Inferior parietal cortex (tissue), 1 donor: ENCODE data around the gene REEP1.
"Not testable (repeated sequence)": the region's sequence is repeated elsewhere in the genome, so short reads cannot be mapped to it uniquely, and the experiment has no call there.

ENCODE experiments used
- DNase-seq: peaks from one replicate; pipeline ENCODE4 v3.0.0-alpha.2; 2016; ENCODE audit errors: extremely low spot score

REEP1 gene

DNA sequence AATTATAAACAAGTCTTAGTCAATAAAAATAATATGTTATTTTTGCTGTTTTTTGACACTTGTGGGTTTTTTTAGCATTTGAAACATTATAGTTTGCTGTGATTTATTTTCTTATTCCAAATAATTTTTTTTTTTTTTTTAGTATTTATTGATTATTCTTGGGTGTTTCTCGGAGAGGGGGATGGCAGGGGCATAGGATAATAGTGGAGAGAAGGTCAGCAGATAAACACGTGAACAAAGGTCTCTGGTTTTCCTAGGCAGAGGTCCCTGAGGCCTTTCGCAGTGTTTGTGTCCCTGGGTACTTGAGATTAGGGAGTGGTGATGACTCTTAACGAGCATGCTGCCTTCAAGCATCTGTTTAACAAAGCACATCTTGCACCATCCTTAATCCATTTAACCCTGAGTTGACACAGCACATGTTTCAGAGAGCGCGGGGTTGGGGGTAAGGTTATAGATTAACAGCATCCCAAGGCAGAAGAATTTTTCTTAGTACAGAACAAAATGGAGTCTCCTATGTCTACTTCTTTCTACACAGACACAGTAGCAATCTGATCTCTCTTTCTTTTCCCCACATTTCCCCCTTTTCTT is 8.5 kb upstream of the REEP1 start:
- DNase-seq = not testable (repeated sequence)

DNA sequence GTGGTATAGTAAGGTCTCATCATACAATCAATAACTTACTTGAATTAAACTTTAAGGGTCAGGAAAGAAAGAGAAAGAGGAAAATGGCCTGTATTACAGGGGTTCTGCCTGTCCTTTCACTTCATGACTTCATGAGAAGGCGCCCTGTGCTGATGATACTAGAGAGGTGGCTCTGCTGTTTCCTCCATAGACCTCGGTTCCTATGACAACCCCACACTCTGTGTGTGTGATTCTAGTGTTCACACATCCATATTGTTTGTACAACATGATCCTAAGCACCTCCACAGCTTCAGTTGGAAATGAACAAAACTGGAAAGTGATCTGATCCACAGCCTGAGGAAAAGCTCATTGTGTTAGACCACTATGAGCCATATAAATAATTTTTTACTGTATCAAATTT is 7.0 kb upstream of the REEP1 start:
- no peak for DNase-seq

DNA sequence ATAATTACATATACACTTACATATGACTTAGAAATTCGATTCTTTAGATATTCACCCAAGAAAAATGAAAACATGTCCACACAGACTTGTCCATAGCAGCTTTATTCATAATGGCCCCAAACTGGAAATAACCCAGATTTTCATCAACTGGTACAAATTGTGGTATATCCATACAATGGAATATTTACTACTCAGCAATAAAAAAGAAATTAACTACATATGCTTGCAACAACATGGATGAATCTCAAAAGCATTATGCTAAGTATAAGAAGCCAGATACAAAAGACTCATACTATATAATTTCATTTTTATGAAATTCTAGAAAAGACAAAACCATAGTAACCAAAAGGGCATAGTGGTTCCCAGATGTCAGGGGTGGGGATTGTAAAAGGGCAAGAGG is 5.1 kb upstream of the REEP1 start:
- DNase-seq = no peak

DNA sequence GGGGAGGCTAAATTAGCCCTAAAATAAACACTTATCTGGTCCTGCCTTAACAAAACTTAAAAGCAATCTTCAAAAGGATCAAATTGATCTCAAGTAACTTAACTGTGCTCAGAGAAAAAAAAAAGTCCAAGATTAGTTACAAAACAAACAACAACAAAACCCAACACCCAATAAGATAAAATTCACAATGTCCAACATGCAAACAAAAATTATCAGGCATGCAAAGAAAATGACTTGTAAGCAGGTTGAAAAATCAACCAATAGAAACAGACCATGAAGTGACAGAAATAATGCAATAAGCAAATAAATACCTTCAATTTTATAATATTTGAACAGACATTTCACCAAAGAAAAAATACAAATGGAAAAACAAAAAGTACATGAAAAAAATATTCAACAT is 4.0 kb upstream of the REEP1 start:
- no peak for DNase-seq

DNA sequence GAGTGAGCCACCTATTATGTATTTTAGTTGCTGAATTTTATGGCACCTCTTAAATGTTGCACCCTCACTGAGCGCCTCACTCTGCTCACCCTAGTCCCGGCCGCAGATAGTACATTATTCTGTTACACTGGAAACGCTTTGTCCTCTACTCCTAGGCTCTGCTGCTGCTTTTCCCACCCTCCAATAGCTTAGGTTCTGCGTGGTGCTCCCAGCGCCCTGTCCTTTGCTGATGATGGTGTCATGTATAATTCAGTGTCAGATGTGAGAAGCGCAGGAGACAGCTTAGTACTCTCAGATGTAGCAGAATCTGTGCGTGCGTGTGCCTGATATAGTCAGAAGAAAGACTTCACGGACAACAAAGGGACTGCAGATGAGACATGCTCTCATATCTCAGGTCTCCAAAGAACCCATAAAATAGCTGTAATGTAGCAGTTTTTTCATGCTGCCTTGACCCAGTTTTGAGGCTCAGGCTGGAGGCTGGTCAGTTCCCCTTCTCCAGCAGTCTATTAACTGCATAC is 1.4 kb upstream of the REEP1 start:
- no peak for DNase-seq

DNA sequence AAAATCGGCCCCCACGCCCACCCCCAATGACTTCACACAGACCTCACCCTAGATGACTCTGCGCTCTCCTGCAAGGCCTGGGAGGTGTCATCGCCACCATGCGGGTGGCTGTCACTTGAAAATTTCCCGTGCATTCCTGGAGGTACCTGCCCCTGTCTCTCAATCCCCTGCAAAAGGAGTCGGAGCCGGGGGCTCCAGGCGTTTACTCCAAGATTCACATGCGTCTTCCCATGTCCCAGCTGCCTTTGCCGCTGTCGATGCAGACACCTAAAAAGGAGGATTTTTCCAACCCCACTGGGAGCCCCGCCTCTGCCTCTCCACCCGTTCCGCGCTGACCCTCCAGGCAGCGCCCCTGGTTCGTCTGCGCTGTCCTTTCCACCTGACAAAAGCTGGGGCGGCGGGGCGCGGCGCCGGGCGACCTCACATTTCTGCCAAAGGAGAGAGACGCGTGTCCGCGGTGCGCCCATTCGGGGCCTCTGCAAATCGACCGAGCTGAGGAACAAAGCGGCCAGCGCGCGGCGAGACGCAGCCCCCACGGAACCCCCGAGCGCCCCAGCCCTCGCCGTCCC is 667 bp downstream of the REEP1 start:
- no peak for DNase-seq

DNA sequence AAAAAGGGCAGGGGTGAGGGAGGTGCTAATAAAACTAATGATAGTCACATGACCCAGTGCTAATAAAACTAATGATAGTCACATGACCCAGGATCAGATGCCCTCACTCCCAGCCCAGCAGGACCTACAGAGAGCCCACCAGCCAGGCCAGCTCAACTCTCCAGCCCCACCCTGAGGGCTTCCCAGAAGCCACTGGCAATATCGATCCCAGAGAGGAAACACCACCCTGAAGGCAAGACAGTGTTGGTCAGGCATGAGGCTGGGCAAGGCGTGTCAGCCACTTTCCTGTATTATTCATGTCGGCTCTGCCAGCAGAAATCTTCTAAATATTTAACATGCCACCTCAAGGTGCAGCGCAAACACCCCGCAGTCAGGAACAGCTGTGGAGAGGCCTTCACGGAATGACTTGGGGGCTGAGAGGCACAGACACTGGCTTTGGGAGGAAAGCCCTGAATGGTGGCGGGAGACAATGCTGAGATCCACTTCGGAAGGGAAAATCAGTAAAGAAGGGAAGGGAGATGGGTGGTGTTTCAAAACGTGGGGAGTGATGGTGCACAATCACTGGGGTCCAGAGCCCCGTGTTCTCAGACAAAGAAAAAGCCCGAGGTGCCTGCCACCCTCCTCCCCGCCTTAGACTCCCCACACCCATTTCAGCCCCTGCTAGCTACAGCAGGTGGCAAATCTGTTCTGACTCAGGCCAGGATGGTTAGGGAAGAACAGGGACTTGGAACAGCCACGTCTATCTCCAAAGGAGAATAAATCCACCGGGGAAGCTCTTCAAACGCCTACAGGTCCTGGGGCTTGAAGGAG is 1.4 kb downstream of the REEP1 start:
- no peak for DNase-seq

DNA sequence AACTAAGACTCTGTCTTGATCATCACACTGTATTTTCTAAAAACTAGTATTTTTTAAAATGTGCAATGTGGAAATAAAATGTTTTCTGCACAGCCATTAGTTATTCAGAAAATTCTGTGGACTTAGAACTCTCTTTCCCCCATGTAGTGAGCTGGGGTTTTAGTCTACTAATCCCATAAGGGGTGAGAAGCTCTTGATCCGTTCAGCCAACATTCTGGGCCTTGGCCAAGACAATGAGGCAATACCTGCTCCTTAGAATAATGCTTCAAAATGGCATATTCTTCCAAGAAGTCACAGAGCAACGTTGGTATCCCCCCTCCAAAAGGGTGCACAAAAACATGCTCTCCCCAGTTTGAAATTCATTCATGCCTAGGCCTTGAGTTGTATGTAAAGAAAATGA is 4.0 kb downstream of the REEP1 start:
- no peak for DNase-seq

DNA sequence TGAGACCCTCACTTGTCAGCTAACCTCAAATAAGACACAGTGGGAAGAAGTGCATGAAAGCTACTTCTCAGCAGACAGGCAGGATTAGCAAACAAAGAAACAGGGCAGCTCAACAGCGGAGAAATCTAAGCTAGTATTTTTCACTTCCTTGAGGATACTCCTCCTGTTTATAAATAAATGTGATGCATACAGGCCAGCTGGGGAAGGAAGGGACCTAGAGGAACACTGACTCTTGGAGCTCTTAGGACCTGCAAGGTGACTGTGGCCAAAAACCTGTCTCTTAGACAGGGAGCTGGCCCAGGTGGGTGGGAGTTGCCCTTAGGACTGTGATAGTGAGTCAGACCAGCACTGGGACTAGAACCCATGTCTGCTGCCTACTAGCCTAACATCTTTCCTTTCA is 4.8 kb downstream of the REEP1 start:
- no peak for DNase-seq

DNA sequence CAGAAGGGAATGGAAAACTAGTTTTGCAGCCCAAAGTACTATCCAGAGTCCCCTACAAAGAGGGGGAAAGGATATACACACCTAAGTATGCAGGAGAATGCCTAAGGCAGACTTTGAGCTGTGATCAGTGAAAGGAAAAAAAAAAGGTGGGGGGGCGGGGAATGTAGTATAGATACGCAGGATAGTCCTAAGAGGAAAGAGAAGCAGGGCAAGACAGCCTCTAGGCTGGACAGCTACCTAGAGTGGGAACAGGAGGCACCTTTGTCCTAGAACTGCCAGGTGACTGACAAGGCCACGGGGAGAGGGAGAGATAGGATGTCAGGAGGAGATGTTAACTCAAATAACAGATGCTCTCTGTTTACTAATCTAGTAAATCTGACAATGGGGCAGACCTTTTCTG is 6.0 kb downstream of the REEP1 start:
- DNase-seq = no peak

DNA sequence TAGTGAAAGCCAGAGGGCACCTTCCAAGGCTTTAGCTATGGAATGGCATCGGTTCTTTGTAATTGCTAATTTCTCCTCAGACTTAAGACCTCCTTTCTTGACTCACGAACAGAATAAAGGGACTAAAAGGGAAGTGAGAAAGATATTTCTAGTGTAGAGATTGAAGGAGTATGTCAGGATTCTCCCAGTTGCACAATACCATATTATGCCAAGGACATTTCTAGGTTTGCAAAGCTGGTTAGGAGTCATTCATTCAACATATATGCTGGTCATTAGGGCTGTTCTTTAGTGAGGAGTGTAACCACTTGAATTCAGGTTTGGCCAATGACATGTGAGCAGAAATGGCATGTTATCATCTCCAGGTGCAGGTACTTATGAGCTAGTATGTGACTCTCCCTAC is 7.4 kb downstream of the REEP1 start:
- DNase-seq = no peak

DNA sequence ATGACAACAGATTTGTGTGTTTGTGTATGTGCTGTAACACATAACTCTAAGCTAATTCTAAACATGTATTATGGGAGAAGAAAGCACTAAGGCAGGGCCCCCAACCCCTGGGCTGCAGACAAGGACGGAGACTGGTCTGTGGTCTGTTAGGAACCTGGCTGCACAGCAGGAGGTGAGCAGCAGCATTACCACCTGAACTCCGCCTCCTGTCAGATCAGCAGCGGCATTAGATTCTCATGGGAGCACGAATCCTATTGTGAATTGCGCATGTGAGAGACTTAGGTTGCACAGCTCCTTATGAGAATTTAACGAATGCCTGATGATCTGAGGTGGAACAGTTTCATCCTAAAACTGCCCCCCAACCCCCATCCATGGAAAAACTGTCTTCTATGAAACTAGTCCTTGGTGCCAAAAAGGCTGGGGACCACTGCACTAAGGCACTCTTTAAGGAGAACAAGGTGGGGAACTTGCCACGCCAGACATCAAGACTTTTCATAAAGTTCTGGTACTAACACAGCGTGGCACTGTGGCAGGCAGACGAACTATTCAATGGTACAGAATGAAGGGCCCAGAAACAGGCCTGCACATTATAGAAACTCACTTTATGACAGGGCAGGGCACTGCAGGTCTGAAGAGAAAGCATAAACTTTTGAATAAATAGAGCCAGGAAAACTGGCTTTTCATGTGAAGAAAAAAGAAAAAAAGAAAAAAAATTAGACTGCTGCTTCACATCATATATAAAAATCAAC is 14.0 kb downstream of the REEP1 start:
- DNase-seq = no peak

DNA sequence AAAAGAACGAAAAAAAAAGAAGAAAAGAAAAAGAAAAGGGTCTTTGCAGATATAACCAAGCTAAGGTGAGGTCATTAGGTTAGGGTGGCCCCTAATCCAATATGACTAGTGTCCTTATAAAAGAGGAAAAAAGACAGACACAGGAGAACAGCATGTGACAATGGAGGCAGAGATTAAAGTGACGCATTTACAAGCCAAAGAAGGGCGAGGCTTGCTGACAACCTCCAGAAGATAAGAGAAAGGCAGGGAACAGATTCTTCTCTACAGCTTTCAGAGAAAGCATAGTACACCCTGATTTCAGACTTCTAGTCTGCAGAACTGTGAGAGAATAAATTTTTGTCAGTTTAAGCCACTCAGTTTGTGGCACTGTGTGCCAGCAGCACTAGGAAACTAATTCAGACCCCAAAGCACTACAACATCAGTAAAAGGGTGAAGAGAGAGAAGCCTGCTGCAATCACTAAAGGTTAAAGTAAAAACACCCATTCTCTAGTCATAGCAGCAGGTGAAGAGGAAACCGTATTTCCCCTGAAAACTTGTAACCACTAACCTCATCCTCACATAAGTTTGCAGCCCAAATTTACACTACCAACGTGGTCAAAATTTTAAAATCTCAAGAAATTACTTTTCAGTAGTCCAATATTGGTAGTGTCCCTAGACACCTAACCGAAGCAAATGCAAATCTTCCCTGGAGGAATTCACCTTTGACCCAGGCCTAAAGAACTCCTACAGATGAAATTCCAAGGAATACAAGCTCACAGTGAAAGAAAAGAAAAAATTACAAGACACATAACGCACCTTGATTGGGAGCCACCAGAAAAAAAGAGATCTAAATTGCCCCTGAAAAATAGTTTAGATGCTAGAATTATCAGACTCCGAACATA is 17.5 kb downstream of the REEP1 start:
- no peak for DNase-seq

DNA sequence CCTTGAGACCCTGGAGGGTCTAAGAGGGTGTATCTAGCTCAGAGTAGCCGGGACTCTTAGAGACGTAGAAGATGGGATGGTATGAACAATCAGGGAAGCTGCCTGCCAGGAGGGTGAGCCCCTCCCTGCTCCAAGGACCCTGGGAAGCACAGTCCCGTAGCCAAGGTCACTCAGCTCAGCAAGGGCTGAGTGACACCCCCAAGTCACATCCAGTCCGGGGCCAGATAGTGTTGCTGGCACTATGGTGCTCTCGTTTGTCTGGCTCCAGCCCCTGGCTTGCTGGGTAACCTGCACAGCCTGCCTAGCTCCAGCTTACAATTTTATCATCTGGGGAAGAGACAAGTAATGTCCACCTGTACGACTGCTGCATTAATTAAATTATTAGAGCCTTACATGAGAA is 22.3 kb downstream of the REEP1 start:
- DNase-seq = no peak

DNA sequence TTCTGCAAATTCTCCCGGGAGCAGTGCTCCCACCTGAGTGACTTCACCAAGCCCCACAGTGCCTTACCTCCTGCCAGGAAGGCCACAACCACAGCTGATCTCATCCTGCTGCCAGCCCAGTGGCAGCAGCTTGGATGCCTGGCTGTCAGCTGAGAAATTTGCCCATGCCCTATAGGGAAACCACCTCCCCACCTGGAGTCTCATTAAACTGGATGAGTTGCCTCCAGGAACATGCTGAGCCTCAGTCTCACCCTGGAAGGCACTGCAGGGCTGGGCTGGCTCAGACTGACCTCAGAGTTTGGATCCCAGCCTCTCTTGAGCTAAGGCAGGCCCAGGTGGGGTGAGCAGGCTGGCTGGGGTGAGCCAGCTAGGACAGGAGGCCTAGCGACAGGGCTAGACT is 23.3 kb downstream of the REEP1 start:
- DNase-seq = no peak

DNA sequence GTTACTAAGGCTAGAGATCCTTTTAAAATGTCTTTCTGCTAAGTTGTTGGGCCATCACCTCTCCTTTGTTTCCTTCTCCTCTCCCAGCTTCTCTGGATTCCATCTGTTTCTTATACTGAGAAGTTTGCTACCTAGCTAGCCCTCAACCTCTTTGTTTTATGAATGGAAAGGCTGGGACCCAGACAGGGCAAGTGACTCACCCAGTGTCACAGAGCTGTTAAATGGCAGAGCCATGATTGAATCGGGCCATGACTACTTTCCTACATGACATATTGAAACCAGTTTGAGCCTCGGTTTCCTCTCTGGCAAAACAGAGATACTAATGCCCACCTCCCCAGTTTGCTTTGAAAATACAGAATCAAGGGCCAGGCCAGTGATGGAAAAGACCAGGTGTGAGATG is 24.1 kb downstream of the REEP1 start:
- DNase-seq = no peak

DNA sequence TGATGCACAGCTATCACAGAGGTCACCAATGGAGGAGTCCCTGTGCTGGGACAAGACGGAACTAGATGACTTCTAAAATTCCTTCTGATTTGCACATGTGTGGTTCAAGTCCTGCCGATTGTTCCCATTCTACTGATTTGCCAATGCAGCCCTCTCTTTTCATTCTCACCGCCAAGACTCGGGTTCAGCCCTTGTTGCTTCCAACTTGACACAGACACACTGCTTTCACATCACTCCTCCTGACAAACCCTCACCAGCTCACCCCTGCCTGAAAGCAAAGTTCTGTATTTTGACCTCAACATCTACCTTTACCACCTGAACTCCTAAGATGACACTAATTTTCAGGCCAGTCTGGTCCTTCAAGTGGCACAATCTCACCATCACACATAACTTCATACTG is 25.5 kb downstream of the REEP1 start:
- no peak for DNase-seq

DNA sequence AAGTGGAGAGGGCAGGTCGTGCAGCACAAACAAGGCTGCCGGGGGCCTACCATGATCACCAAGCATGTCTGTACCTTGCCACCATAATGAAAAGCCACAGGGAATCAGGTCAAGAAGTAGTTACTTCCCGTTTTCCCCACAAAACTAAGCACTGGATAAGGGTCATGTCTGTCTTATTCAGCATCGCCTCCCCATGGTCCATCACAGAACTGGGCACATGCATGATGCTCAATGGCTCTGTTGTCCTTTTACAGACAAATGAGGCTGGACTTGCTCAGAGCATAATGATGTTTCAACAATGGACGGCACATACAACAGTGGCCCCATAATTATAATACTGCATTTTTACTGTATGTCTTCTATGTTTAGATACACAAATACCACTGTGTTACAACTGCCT is 27.5 kb downstream of the REEP1 start:
- DNase-seq = no peak

DNA sequence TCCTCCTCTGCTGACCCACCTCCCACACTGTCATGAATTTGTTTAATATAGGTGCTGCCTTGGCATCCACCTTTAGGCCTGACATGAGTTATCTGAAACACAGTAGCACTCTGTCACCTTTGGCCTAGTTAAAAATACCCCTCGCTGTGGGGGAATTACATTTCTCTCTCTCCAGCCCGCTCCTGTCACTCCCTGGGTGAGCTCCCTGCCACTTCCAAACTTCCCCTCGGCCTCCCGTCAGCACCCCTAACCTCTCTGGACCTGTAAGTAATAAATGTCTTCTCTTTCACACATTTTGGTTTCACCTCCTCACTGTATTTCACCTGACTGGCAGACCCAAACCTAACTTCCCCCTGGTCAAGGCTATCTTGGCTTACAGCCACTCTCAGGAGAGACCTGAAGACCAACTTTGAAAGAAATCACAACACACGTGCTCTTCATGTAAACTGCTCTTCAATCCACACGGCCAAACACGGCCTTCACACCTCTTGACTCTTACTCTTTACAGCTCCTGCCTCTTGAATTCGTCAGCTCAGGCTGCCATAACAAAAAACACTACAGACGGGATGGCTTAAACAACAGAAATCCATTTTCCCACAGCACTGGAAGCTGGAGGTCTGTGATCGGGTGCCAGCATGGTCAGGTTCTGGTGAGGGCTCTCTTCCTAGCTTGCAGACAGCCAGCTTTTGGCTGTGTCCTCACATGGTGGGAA is 28.3 kb downstream of the REEP1 start:
- DNase-seq = no peak

DNA sequence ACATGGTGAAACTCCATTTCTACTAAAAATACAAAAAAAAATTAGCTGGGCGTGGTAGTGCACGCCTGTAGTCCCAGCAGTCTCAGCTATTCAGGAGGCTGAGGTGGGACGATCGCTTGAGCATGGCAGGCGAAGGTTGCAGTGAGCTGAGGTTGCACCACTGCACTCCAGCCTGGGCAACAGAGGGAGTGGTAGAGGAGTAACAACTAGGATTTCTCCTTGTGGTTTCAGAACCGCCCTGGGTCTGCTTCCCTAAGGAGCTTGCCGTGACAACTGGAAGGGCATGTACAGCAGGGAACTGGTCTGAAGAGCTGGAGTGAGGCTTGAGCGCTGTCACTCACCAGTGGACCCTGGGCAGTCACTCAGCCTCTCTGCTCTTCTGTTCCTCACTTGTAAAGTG is 29.1 kb downstream of the REEP1 start:
- no peak for DNase-seq

DNA sequence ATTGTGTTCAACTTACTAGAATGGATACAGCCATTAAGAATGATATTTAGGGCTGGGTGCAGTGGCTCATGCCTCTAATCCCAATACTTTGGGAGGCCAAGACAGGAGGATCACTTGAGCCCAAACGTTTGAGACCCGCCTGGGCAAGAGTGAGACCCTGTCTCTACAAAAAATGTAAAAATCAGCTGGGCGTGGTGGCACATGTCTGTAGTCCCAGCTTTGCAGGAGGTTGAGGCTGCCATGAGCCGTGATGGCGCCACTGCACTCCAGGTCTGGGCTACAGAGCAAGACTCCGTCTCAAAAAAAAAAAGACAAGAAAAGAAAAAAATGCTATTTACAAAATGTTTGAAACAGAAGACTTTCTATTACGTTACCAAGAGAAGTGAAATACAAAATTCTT is 30.0 kb downstream of the REEP1 start:
- DNase-seq = no peak
